Measurements from ENCODE around the gene FCMR. TPM values are rescaled to one million over a fixed set of nuclear protein-coding genes. Genes with fewer than 3 reads are reported as not detected.

The FCMR gene
- total RNA-seq, 1 donor from 2014 or later, result not detected

- no peak overlapping the region for H3K4me3 Mint-ChIP-seq (ENCODE audit: unreplicated experiment)
- no peak for DNase-seq (ENCODE audit: low spot score)
- H3K27me3 Mint-ChIP-seq (ENCODE audit: low read depth), result no peaks in the 10 kb centered on the region
- no peaks in the 10 kb centered on the region for H3K36me3 Mint-ChIP-seq (ENCODE audit: low read depth)
- no peaks in the 10 kb centered on the region for H3K9me3 Mint-ChIP-seq (ENCODE audit: low read depth)
- H3K4me1 Mint-ChIP-seq (ENCODE audit: low read depth), result peaks cover 27% of the 10 kb centered on the region
- H3K27ac Mint-ChIP-seq (ENCODE audit: unreplicated experiment), result no peak overlapping the region
- TF ChIP-seq, protein P1, sequence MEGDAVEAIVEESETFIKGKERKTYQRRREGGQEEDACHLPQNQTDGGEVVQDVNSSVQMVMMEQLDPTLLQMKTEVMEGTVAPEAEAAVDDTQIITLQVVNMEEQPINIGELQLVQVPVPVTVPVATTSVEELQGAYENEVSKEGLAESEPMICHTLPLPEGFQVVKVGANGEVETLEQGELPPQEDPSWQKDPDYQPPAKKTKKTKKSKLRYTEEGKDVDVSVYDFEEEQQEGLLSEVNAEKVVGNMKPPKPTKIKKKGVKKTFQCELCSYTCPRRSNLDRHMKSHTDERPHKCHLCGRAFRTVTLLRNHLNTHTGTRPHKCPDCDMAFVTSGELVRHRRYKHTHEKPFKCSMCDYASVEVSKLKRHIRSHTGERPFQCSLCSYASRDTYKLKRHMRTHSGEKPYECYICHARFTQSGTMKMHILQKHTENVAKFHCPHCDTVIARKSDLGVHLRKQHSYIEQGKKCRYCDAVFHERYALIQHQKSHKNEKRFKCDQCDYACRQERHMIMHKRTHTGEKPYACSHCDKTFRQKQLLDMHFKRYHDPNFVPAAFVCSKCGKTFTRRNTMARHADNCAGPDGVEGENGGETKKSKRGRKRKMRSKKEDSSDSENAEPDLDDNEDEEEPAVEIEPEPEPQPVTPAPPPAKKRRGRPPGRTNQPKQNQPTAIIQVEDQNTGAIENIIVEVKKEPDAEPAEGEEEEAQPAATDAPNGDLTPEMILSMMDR (IDR thresholded peaks at IDR 0.05), result no peak
These were observed 19.0 kb downstream of the FCMR start for GRCh38 chr1:206902702-206903101.

GRCh38 chr1:206901944-206902343, 19.8 kb downstream of the FCMR start:
- Mint-ChIP-seq H3K27ac (ENCODE audit: unreplicated experiment) (no peak overlapping the region), H3K9me3 (ENCODE audit: low read depth) (no peaks in the 10 kb centered on the region), H3K4me3 (ENCODE audit: unreplicated experiment) (no peak overlapping the region), H3K36me3 (ENCODE audit: low read depth) (no peaks in the 10 kb centered on the region), H3K27me3 (ENCODE audit: low read depth) (no peaks in the 10 kb centered on the region), H3K4me1 (ENCODE audit: low read depth) (peaks cover 27% of the 10 kb centered on the region)
- DNase-seq (ENCODE audit: low spot score), result no peak
- TF ChIP-seq, protein P1 (IDR thresholded peaks at IDR 0.05), result no peak

DNA sequence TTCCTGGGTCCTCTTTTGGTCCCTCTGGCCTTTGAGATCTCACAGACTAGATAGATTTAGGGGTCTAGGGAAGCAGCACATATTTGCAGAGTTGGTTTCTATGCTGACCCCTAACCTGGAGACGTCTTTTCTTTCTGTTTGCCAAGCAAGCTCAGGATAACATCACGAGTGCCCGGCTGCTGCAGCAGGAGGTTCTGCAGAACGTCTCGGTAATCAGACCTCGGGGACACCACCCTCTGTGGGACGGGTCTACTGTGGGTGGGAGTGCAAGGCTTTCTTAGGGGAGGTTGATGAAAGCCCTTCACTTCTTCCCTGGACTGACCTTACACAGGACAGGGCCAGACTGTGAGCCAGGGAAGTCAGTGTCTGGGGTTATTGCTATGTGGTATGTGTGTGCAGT, 21.6 kb downstream of the FCMR start:
- H3K4me1 Mint-ChIP-seq (ENCODE audit: low read depth), result peaks cover 27% of the 10 kb centered on the region
- H3K27me3 Mint-ChIP-seq (ENCODE audit: low read depth), result no peaks in the 10 kb centered on the region
- no peak overlapping the region for H3K27ac Mint-ChIP-seq (ENCODE audit: unreplicated experiment)
- no peak overlapping the region for H3K4me3 Mint-ChIP-seq (ENCODE audit: unreplicated experiment)
- TF ChIP-seq, protein P1 (IDR thresholded peaks at IDR 0.05), result no peak
- DNase-seq (ENCODE audit: low spot score), result no peak
- no peaks in the 10 kb centered on the region for H3K36me3 Mint-ChIP-seq (ENCODE audit: low read depth)
- H3K9me3 Mint-ChIP-seq (ENCODE audit: low read depth), result no peaks in the 10 kb centered on the region

GRCh38 chr1:206899717-206900116, 22.0 kb downstream of the FCMR start:
- peaks cover 22% of the 10 kb centered on the region for H3K4me1 Mint-ChIP-seq (ENCODE audit: low read depth)
- H3K27me3 Mint-ChIP-seq (ENCODE audit: low read depth), result no peaks in the 10 kb centered on the region
- H3K27ac Mint-ChIP-seq (ENCODE audit: unreplicated experiment), result no peak overlapping the region
- H3K4me3 Mint-ChIP-seq (ENCODE audit: unreplicated experiment), result no peak overlapping the region
- no peaks in the 10 kb centered on the region for H3K36me3 Mint-ChIP-seq (ENCODE audit: low read depth)
- TF ChIP-seq, protein P1 (IDR thresholded peaks at IDR 0.05), result no peak
- H3K9me3 Mint-ChIP-seq (ENCODE audit: low read depth), result no peaks in the 10 kb centered on the region
- DNase-seq (ENCODE audit: low spot score), result no peak

DNA sequence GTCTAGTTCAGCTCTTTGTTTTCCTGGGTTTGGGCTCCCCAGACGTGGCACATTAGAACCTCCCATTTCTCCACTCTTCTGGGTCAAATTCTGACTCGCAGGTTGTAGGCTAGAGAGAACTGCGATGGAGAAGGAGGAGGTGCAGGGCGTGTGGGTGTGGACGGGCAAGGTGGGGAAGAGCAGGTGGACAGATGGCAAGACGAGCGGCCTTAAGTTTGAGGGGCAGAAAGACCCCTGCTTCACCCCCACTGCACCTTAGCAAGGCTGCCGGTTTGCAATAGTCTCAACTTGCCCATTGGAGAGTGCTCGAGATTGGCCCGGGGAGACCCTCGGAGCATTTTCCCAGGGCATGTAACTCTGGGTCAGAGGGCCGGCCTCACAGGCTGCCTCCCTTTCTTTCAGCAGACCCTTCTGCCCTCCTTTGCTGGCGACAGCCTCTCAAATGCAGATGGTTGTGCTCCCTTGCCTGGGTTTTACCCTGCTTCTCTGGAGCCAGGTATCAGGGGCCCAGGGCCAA, 22.8 kb downstream of the FCMR start:
- TF ChIP-seq, protein P1 (IDR thresholded peaks at IDR 0.05), result no peak
- no peaks in the 10 kb centered on the region for H3K9me3 Mint-ChIP-seq (ENCODE audit: low read depth)
- no peak for DNase-seq (ENCODE audit: low spot score)
- no peaks in the 10 kb centered on the region for H3K27me3 Mint-ChIP-seq (ENCODE audit: low read depth)
- H3K4me1 Mint-ChIP-seq (ENCODE audit: low read depth), result peaks cover 19% of the 10 kb centered on the region
- peak overlapping the region; percentile 10 for H3K27ac Mint-ChIP-seq (ENCODE audit: unreplicated experiment)
- H3K4me3 Mint-ChIP-seq (ENCODE audit: unreplicated experiment), result no peak overlapping the region
- no peaks in the 10 kb centered on the region for H3K36me3 Mint-ChIP-seq (ENCODE audit: low read depth)
